SK-N-SH treated with all-trans-retinoic acid at 6 μM for 48 hours (cell line): ENCODE measurements around the gene RAI14.

Source experiments
- ATAC-seq: fragments of 200-7000 bp; cut with Tn5 transposase; 3 replicates; pipeline ENCODE4 v1.9.1; 2020; ENCODE audit warnings: mild to moderate bottlenecking, moderate library complexity
- ARNTL ChIP-seq: fragments of 450-650 bp; formaldehyde crosslinking; IDR thresholded peaks from 2 replicates; pipeline ENCODE4 v1.5.0; 2020; ENCODE audit warnings: low read depth, mild to moderate bottlenecking, moderate library complexity, borderline replicate concordance
- BACH2 ChIP-seq: fragments of 250-450 bp; sonication (Bioruptor Pico); IDR thresholded peaks from 2 replicates; pipeline ENCODE4 v1.9.0; 2021; ENCODE audit warnings: mild to moderate bottlenecking, borderline replicate concordance
- CSDC2 ChIP-seq: fragments of 250-450 bp; sonication (Bioruptor Pico); IDR thresholded peaks from 2 replicates; pipeline ENCODE4 v1.5.0; 2020; ENCODE audit warnings: mild to moderate bottlenecking, moderate library complexity
- ESRRG ChIP-seq: fragments of 250-450 bp; sonication (Bioruptor Pico); IDR thresholded peaks from 2 replicates; pipeline ENCODE4 v1.6.1; 2021; ENCODE audit warnings: mild to moderate bottlenecking
- GLIS3 ChIP-seq: fragments of 250-450 bp; sonication (Bioruptor Pico); IDR thresholded peaks from 2 replicates; pipeline ENCODE4 v1.5.0; 2020; ENCODE audit warnings: mild to moderate bottlenecking, moderate library complexity
- ISL1 ChIP-seq: fragments of 250-450 bp; sonication (Bioruptor Pico); IDR thresholded peaks from 2 replicates; pipeline ENCODE4 v2.1.2; 2022; ENCODE audit warnings: mild to moderate bottlenecking, moderate library complexity
- OSR1 ChIP-seq: fragments of 250-450 bp; sonication (Bioruptor Pico); IDR thresholded peaks from 2 replicates; pipeline ENCODE4 v1.8.0; 2022; ENCODE audit warnings: moderate library complexity, mild to moderate bottlenecking, inconsistent platforms
- PPARA ChIP-seq: fragments of 250-450 bp; sonication (Bioruptor Pico); IDR thresholded peaks from 2 replicates; pipeline ENCODE4 v1.5.0; 2020; ENCODE audit warnings: mild to moderate bottlenecking, borderline replicate concordance
- RARB ChIP-seq: fragments of 250-450 bp; sonication (Bioruptor Pico); IDR thresholded peaks from 2 replicates; pipeline ENCODE4 v1.8.0; 2021; ENCODE audit warnings: mild to moderate bottlenecking, moderate library complexity
- SNAI2 ChIP-seq: fragments of 250-450 bp; sonication (Bioruptor Pico); IDR thresholded peaks from 2 replicates; pipeline ENCODE4 v1.5.0; 2020; ENCODE audit warnings: mild to moderate bottlenecking, moderate library complexity
- TCF4 ChIP-seq: fragments of 250-450 bp; sonication (Bioruptor Pico); IDR thresholded peaks from 2 replicates; pipeline ENCODE4 v1.8.0; 2021; ENCODE audit warnings: mild to moderate bottlenecking, moderate library complexity, borderline replicate concordance
- ZFP30 ChIP-seq: fragments of 450-650 bp; formaldehyde crosslinking; IDR thresholded peaks from 2 replicates; pipeline ENCODE4 v1.5.0; 2022; ENCODE audit warnings: mild to moderate bottlenecking, moderate library complexity
- ZNF565 ChIP-seq: fragments of 450-650 bp; formaldehyde crosslinking; conservative IDR thresholded peaks from 2 replicates; pipeline ENCODE4 v1.5.0; 2020; ENCODE audit warnings: low read depth, mild to moderate bottlenecking, moderate library complexity
- ZNF70 ChIP-seq: fragments of 450-650 bp; formaldehyde crosslinking; IDR thresholded peaks from 2 replicates; pipeline ENCODE4 v1.5.0; 2020; ENCODE audit warnings: mild to moderate bottlenecking, moderate library complexity
- ZNF8 ChIP-seq: fragments of 450-650 bp; formaldehyde crosslinking; IDR thresholded peaks from 2 replicates; pipeline ENCODE4 v1.5.0; 2020; ENCODE audit warnings: mild to moderate bottlenecking, moderate library complexity
- TF ChIP-seq, protein P1 (sequence below): fragments of 250-450 bp; sonication (Bioruptor Pico); IDR thresholded peaks from 2 replicates; pipeline ENCODE4 v1.5.0; 2020; ENCODE audit warnings: mild to moderate bottlenecking, moderate library complexity
- TF ChIP-seq, protein P2 (sequence below): fragments of 250-450 bp; sonication (Bioruptor Pico); IDR thresholded peaks from 2 replicates; pipeline ENCODE4 v1.5.1; 2020; ENCODE audit warnings: low read depth, mild to moderate bottlenecking, moderate library complexity
- TF ChIP-seq, protein P3 (sequence below): fragments of 250-450 bp; sonication (Bioruptor Pico); IDR thresholded peaks from 2 replicates; pipeline ENCODE4 v1.8.0; 2020; ENCODE audit warnings: mild to moderate bottlenecking, moderate library complexity, borderline replicate concordance

The RAI14 gene

DNA sequence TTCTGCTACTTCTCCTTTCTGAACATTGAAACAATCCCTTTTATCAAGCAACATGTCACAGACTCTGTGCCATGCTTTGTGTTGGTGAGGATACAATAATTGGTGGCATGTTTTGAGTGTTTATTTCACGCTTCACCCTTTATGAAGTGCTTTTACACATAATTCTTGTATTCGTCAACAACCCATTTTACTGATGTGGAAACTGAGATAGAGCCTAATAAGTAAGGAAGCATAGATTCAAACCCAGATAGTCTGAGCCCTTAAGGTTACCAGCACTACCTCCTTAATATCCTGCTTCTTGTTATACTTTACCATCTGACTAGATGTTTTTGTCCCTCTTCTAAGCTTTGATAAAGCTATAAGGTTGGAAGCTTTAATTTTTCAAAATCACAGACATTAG is 133.5 kb downstream of the RAI14 start:
- ATAC-seq, result no peak
- TF ChIP-seq SNAI2 (CRISPR knock-in tag), result no peak
- TF ChIP-seq, all 23 proteins: peak for 0

DNA sequence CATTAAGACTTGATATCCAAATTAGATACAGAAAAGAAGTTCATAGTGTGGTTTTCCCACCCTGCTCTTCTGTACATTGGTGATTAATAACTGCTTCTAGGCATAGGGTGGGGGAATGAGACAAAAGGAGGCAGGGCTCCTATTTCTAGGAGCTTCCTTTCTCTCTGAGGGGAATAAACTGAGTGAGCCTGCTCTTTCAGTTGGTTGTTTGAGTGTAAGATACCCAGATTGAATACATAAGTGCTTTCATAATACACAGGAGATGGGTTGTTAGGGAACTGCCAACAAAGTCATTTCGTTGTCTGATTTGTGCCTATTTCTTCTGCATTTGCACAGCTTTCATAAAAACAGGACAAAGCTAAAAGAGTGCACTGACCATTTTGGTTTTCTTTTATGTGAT is 133.9 kb downstream of the RAI14 start:
- TF ChIP-seq SNAI2 (CRISPR knock-in tag) (no peak), TCF4 (CRISPR knock-in tag) (no peak), ZNF8 (CRISPR knock-in tag) (no peak), BACH2 (CRISPR knock-in tag) (no peak), ESRRG (CRISPR knock-in tag) (no peak), OSR1 (no peak), ARNTL (CRISPR knock-in tag) (no peak), ZFP30 (CRISPR knock-in tag) (no peak), RARB (CRISPR knock-in tag) (no peak), CSDC2 (CRISPR knock-in tag) (no peak), ZNF70 (no peak), GLIS3 (CRISPR knock-in tag) (no peak), ZNF565 (CRISPR knock-in tag) (no peak)
- TF ChIP-seq, protein P1, sequence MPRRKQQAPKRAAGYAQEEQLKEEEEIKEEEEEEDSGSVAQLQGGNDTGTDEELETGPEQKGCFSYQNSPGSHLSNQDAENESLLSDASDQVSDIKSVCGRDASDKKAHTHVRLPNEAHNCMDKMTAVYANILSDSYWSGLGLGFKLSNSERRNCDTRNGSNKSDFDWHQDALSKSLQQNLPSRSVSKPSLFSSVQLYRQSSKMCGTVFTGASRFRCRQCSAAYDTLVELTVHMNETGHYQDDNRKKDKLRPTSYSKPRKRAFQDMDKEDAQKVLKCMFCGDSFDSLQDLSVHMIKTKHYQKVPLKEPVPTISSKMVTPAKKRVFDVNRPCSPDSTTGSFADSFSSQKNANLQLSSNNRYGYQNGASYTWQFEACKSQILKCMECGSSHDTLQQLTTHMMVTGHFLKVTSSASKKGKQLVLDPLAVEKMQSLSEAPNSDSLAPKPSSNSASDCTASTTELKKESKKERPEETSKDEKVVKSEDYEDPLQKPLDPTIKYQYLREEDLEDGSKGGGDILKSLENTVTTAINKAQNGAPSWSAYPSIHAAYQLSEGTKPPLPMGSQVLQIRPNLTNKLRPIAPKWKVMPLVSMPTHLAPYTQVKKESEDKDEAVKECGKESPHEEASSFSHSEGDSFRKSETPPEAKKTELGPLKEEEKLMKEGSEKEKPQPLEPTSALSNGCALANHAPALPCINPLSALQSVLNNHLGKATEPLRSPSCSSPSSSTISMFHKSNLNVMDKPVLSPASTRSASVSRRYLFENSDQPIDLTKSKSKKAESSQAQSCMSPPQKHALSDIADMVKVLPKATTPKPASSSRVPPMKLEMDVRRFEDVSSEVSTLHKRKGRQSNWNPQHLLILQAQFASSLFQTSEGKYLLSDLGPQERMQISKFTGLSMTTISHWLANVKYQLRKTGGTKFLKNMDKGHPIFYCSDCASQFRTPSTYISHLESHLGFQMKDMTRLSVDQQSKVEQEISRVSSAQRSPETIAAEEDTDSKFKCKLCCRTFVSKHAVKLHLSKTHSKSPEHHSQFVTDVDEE (CRISPR knock-in tag), result no peak
- TF ChIP-seq, protein P2, sequence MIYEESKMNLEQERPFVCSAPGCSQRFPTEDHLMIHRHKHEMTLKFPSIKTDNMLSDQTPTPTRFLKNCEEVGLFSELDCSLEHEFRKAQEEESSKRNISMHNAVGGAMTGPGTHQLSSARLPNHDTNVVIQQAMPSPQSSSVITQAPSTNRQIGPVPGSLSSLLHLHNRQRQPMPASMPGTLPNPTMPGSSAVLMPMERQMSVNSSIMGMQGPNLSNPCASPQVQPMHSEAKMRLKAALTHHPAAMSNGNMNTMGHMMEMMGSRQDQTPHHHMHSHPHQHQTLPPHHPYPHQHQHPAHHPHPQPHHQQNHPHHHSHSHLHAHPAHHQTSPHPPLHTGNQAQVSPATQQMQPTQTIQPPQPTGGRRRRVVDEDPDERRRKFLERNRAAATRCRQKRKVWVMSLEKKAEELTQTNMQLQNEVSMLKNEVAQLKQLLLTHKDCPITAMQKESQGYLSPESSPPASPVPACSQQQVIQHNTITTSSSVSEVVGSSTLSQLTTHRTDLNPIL (CRISPR knock-in tag), result no peak
- no peak for ATAC-seq

DNA sequence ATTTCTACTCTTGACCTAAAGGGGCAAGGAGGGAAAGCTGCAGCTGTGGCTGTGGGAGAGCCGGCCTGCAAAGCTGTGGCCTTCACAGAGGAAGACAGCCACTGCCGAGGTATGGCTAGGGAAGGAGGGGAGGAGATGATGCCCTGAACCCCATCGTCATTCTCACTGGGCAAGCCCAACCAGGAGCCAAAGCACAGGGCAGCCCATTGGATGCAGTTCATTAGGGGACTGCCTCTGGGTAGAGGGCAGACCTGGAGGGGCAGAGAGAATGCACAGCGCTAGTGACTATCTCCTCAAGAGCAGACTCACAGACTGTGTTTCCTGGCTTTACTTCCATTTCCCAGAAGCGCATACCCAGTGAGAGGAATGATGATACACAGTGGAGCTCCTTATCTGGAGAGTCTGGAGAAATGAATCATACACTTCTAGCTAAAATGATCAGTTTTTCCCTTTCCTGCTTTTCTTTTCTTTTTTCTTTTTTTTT is 135.7 kb downstream of the RAI14 start:
- ATAC-seq, result peak; percentile 90
- no peak for TF ChIP-seq PPARA (CRISPR knock-in tag)
- TF ChIP-seq, protein P2 (CRISPR knock-in tag), result no peak
- TF ChIP-seq, all 23 proteins: peak for 0

DNA sequence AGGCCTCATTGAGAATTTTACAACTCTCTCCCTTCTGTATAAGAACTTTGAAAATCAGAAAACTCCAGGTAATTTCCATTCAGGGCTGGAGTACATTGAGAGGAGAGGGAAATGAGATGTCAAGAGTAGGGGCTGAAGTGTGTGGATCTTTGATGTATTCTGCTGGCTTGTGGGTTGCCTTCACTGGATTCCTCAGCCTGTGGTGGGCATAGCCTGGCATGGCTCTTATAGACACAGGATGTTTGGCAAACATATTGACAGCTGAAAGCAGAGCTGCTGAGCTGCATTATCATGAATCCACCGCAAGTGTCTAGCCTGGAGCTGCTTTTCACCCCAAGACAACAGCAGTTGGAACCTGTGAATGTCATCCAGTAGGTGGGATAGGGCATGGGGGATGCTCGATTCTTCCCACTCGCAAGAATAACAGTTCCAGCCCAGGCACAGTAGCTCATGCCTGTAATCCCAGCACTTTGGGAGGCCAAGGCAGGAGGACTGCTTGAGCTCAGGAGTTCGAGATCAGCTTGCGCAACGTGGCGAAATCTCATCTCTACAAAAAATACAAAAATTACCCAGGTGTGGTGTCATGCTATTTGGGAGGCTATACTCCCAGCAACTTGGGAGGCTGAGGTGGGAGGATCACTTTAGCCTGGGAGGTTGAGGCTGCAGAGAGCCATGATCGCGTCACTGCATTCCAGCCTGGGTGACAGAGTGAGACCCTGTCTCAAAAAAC is 146.9 kb downstream of the RAI14 start:
- ATAC-seq, result no peak
- TF ChIP-seq, protein P3, sequence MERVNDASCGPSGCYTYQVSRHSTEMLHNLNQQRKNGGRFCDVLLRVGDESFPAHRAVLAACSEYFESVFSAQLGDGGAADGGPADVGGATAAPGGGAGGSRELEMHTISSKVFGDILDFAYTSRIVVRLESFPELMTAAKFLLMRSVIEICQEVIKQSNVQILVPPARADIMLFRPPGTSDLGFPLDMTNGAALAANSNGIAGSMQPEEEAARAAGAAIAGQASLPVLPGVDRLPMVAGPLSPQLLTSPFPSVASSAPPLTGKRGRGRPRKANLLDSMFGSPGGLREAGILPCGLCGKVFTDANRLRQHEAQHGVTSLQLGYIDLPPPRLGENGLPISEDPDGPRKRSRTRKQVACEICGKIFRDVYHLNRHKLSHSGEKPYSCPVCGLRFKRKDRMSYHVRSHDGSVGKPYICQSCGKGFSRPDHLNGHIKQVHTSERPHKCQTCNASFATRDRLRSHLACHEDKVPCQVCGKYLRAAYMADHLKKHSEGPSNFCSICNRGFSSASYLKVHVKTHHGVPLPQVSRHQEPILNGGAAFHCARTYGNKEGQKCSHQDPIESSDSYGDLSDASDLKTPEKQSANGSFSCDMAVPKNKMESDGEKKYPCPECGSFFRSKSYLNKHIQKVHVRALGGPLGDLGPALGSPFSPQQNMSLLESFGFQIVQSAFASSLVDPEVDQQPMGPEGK, result no peak
- TF ChIP-seq PPARA (CRISPR knock-in tag) (no peak), ARNTL (CRISPR knock-in tag) (no peak), ISL1 (CRISPR knock-in tag) (no peak)

DNA sequence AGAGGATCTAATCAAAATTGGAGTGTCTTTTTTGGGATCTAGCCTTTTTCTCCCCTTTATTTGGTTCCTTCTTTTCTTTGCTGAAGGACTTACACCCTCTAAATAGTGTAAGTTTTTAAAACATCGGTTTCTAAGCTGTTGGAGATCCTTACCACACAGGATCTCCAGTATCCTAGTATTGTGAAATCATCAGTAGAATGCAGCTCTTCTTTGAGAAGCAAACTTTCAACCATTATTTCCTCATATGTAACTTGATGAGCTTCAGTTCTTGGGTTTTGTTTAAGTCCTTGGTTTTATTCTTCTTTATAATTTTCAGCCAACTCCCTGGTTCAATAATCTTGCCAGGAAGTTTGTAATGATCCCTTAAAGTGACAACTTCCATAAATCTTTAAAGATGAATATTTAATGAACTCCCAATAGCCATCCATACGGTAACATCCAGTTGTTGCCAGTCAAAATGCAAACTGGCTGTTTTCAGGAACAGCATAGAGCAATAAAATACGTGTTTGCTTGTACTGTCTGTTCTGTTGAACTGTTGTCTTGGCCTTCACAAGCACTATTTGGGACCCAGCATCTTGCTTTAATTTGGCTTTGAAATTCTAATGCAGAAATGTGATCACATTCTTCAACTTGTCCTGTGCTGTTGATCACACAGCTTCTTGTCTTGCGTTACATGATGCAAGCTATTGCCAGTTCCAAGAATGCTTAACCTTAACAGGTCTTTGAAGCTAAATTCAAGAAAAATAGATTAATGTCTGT is 148.0 kb downstream of the RAI14 start:
- ATAC-seq, result no peak
- no peak for TF ChIP-seq ZNF70
- TF ChIP-seq OSR1, result no peak
- no peak for TF ChIP-seq RARB (CRISPR knock-in tag)
